Colon (tissue), 2 donors: ENCODE measurements around the gene ZBTB20.

Source experiments
- FAIRE-seq: peaks from 2 replicates; lab custom pipeline; 2012; peaks lifted over from hg19 to GRCh38; lab: Jason Lieb, UNC
- donor health status: control.
- donor health status: control.

ZBTB20 gene

DNA sequence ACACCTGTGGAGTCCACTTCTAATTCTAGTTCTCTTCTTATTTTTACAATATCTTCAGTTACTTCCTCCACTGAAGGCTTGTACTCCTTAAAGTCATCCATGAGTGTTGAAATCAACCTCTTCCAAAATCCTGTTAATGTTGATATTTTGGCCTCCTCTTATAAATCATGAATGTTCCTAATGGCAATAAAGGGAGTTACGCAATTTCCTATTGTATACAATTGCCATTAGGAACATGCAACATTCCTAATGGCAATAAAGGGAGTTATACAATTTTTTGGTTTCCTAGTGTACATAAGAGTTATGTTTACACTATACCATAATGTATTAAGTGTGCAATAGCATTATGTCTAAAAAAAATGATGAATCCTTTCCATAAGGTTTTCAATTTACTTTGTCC lies 862.4 kb downstream of the ZBTB20 start:
- FAIRE-seq = no peak
